Sigmoid colon (tissue), 7 donors: ENCODE measurements around the gene PPP1R26. TPM values are rescaled to one million over a fixed set of nuclear protein-coding genes. Genes with fewer than 3 reads are reported as not detected.

ENCODE experiments used
- DNase-seq: peaks from one replicate; pipeline ENCODE4 v3.0.0-alpha.2; 2019
- H3K27ac ChIP-seq, 4 donors: fragments of 200-600 bp; sonication (generic); one replicate each; pipeline ENCODE4 v1.5.1; 2016 to 2019; ENCODE audit warnings: mild to moderate bottlenecking in 1 of 4
- H3K27me3 ChIP-seq, 3 donors: fragments of 200-600 bp; sonication (generic); one replicate each; pipeline ENCODE4 v1.5.1; 2019; ENCODE audit warnings: mild to moderate bottlenecking in 1 of 3
- H3K36me3 ChIP-seq, 4 donors: fragments of 200-600 bp; sonication (generic); one replicate each; pipeline ENCODE4 v1.5.1; 2016 to 2019
- H3K4me1 ChIP-seq, 4 donors: fragments of 200-600 bp; sonication (generic); one replicate each; pipeline ENCODE4 v1.5.1; 2017 to 2019
- H3K4me3 ChIP-seq, 4 donors: fragments of 200-600 bp; sonication (generic); one replicate each; pipeline ENCODE4 v1.5.1; 2017 to 2019; ENCODE audit warnings: mild to moderate bottlenecking in 2 of 4, moderate library complexity in 1 of 4
- H3K9me3 ChIP-seq, 4 donors: fragments of 200-600 bp in 3 of 4; sonication (generic) in 3 of 4; one replicate each; pipeline versions ENCODE4 v1.5.1 to v1.6.1; 2013 to 2019
- EP300 ChIP-seq, 4 donors: sonication (generic); formaldehyde crosslinking; IDR thresholded peaks; one replicate each; pipeline ENCODE4 v1.6.1; 2017; ENCODE audit warnings: antibody characterized with exemption in 4 of 4
- POLR2A ChIP-seq, 2 donors: fragments of 450-650 bp; IDR thresholded peaks; one replicate each; pipeline ENCODE4 v1.6.1; 2016; ENCODE audit warnings: antibody characterized with exemption in 2 of 2, mild to moderate bottlenecking in 2 of 2, moderate library complexity in 2 of 2
- POLR2AphosphoS5 ChIP-seq, 4 donors: sonication (generic); formaldehyde crosslinking; IDR thresholded peaks; one replicate each; pipeline ENCODE4 v1.6.1; 2017; ENCODE audit warnings: antibody characterized with exemption in 4 of 4
- WGBS, 2 donors: extraction: QIAGEN DNeasy Blood & Tissue Kit; methylation state at CpG; one replicate each; pipeline ENCODE4 v1.1.7; 2013; 5-methylcytosine and 5-hydroxymethylcytosine counted together
- intact Hi-C: fragments of 100-400 bp; cut with DNase I; formaldehyde crosslinking; loops from one replicate; pipeline ENCODE4 v1.15.1; 2023
- polyA plus RNA-seq, 3 donors: library from polyadenylated mRNA; stranded (reverse); fragments of 200-250 nt; gene quantifications; one replicate each; pipeline ENCODE4 v1.2.3, GENCODE V29; 2013
- total RNA-seq, 4 donors: library from RNA; depleted of rRNA; stranded (reverse); fragments of >200 nt; gene quantifications; one replicate each; pipeline ENCODE4 v1.1.0, GENCODE V29; 2016
- TF ChIP-seq, protein P1 (sequence below), 4 experiments: fragments of 450-650 bp in 3 of 4; fragments of 200-600 bp in 1 of 4; IDR thresholded peaks; one replicate each; pipeline ENCODE4 v1.5.1; 2016 to 2019; ENCODE audit warnings: antibody characterized with exemption in 4 of 4, mild to moderate bottlenecking in 3 of 4, moderate library complexity in 2 of 4
- donor health status: healthy with polysubstance abuse.
- donor health status: Bipolar disorder and iron deficiency.
- donor health status: healthy.

The PPP1R26 gene
- total and polyA plus RNA-seq, 7 donors, result 4.8 to 12.7 (median 9.5) TPM

GRCh38 chr9:135464181-135464580 lies 15.4 kb upstream of the PPP1R26 start:
- intact Hi-C loops, result no loop called here
- Histone ChIP-seq H3K4me3 (no peak overlapping the region), H3K9me3 (no peaks in the 10 kb centered on the region), H3K27ac (no peak overlapping the region), H3K36me3 (no peaks in the 10 kb centered on the region), H3K27me3 (peaks cover 0 to 14% (median 4%) of the 10 kb centered on the region in 3 donors), H3K4me1 (no peaks in the 10 kb centered on the region)
- 92 to 94% methylated on average over 7 of the region's 7 CpGs for WGBS, 2 donors
- TF ChIP-seq POLR2A (IDR thresholded peaks at IDR 0.05) (no peak), POLR2AphosphoS5 (IDR thresholded peaks at IDR 0.05) (no peak), EP300 (IDR thresholded peaks at IDR 0.05) (no peak)
- TF ChIP-seq, protein P1, sequence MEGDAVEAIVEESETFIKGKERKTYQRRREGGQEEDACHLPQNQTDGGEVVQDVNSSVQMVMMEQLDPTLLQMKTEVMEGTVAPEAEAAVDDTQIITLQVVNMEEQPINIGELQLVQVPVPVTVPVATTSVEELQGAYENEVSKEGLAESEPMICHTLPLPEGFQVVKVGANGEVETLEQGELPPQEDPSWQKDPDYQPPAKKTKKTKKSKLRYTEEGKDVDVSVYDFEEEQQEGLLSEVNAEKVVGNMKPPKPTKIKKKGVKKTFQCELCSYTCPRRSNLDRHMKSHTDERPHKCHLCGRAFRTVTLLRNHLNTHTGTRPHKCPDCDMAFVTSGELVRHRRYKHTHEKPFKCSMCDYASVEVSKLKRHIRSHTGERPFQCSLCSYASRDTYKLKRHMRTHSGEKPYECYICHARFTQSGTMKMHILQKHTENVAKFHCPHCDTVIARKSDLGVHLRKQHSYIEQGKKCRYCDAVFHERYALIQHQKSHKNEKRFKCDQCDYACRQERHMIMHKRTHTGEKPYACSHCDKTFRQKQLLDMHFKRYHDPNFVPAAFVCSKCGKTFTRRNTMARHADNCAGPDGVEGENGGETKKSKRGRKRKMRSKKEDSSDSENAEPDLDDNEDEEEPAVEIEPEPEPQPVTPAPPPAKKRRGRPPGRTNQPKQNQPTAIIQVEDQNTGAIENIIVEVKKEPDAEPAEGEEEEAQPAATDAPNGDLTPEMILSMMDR (IDR thresholded peaks at IDR 0.05), result no peak
- no peak for DNase-seq

DNA sequence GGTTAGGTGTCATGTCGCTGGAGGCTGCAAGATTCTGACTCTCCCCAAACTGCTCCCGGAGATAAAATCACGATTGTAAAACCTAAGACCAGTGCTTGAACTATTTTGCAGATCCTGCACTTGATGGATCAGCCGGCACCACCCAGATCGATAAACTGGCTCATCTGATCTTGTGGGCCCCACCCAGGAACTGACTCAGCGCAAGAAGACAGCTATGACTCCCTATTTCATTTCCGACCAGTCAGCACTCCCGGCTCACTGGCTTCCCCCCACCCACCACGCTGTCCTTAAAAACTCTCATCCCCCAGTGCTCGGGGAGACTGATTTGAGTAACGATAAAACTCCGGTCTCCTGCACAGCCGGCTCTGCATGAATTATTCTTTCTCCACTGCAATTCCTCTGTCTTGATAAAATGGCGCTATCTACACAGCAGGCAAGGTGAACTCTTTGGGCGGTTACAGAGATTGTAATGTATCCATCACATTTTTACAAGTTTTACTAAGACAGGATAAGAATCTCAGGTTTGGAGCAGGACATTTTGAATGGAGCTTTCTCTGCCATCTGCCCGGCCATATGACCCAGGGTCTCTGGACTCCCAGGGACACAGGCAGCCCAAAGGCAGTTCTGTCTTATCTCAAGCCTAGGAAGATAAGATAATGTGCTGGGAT lies 10.6 kb upstream of the PPP1R26 start:
- Histone ChIP-seq H3K36me3 (no peaks in the 10 kb centered on the region), H3K4me1 (no peaks in the 10 kb centered on the region), H3K4me3 (no peak overlapping the region), H3K27ac (no peak overlapping the region), H3K27me3 (peaks cover 0 to 6% (median 0%) of the 10 kb centered on the region in 3 donors), H3K9me3 (no peaks in the 10 kb centered on the region)
- WGBS, 2 donors, result 67 to 84% methylated on average over 16 of the region's 16 CpGs
- intact Hi-C loops, result no loop called here
- no peak for DNase-seq
- TF ChIP-seq POLR2A (IDR thresholded peaks at IDR 0.05) (no peak), POLR2AphosphoS5 (IDR thresholded peaks at IDR 0.05) (no peak), EP300 (IDR thresholded peaks at IDR 0.05) (no peak)
- TF ChIP-seq, protein P1 (IDR thresholded peaks at IDR 0.05), result no peak

DNA sequence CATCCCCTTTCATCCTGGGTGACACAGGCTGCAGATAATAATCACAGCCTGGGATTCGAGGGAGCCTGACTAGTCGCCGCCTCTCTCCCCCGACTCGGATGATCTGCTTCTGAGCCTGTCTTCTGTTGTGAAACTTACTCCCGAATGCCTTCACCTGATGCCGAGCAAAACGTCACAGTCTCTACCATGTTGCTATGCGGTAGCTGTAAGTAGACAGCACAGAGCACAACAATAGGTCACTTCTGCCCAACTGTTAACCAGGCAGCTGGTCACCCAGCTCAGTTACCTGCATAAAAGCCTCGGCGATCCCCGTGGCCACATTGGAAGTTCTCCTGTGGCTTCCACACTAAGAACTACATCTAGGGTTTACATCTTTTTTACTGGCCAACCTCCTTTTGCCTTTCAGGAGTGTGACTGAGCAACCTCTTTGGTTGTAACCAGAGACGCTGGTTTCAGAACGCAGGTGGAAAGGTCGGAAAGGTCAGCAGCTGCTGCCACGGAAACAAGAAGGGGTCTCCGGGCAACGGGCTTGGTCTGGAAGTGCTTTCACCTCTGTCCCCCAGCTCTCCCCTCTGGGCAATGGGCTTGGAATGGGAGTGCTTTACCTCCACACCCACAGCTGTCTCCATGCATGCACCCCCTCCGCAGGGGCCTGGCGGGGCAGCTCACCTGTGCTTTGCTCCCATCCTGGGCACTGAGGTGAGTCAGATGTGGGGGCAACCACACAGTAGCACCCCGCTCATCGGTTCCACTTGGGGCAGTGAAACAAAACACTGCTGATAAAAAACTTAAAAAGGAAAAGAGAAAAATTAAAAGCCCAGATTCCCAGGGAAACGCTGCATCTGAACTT lies 7.6 kb upstream of the PPP1R26 start:
- Histone ChIP-seq H3K36me3 (no peaks in the 10 kb centered on the region), H3K27me3 (peaks cover 0 to 1% (median 0%) of the 10 kb centered on the region in 3 donors), H3K9me3 (no peaks in the 10 kb centered on the region), H3K27ac (no peak overlapping the region), H3K4me1 (no peaks in the 10 kb centered on the region), H3K4me3 (no peak overlapping the region)
- intact Hi-C loops, result no loop called here
- 85 to 90% methylated on average over 23 of the region's 23 CpGs for WGBS, 2 donors
- TF ChIP-seq, protein P1 (IDR thresholded peaks at IDR 0.05), result no peak
- TF ChIP-seq EP300 (IDR thresholded peaks at IDR 0.05) (no peak), POLR2AphosphoS5 (IDR thresholded peaks at IDR 0.05) (no peak), POLR2A (IDR thresholded peaks at IDR 0.05) (no peak)
- no peak for DNase-seq

GRCh38 chr9:135473972-135474543 lies 5.5 kb upstream of the PPP1R26 start:
- Histone ChIP-seq H3K4me1 (peaks cover 0 to 6% (median 2%) of the 10 kb centered on the region in 4 donors), H3K27ac (no peak overlapping the region), H3K9me3 (no peaks in the 10 kb centered on the region), H3K4me3 (no peak overlapping the region), H3K36me3 (no peaks in the 10 kb centered on the region), H3K27me3 (no peaks in the 10 kb centered on the region)
- TF ChIP-seq, protein P1 (IDR thresholded peaks at IDR 0.05), result no peak
- no peak for TF ChIP-seq EP300 (IDR thresholded peaks at IDR 0.05)
- TF ChIP-seq POLR2A (IDR thresholded peaks at IDR 0.05), result no peak
- DNase-seq, result no peak
- WGBS, 2 donors, result 80 to 91% methylated on average over 12 of the region's 12 CpGs
- intact Hi-C loops, result no loop called here
